ENCODE results near the gene MXRA7.
A peak's percentile ranks its signal among the peaks of the same experiment; 100 is the strongest.
"Not testable (repeated sequence)": the region's sequence is repeated elsewhere in the genome, so short reads cannot be mapped to it uniquely, and the experiment has no call there.

MXRA7 gene

GRCh38 chr17:76640550-76641380 is 70.0 kb downstream of the MXRA7 start:
- DNase-seq: no peak

- no peak for DNase-seq
Observed at GRCh38 chr17:76638263-76638662, 72.5 kb downstream of the MXRA7 start.

DNA sequence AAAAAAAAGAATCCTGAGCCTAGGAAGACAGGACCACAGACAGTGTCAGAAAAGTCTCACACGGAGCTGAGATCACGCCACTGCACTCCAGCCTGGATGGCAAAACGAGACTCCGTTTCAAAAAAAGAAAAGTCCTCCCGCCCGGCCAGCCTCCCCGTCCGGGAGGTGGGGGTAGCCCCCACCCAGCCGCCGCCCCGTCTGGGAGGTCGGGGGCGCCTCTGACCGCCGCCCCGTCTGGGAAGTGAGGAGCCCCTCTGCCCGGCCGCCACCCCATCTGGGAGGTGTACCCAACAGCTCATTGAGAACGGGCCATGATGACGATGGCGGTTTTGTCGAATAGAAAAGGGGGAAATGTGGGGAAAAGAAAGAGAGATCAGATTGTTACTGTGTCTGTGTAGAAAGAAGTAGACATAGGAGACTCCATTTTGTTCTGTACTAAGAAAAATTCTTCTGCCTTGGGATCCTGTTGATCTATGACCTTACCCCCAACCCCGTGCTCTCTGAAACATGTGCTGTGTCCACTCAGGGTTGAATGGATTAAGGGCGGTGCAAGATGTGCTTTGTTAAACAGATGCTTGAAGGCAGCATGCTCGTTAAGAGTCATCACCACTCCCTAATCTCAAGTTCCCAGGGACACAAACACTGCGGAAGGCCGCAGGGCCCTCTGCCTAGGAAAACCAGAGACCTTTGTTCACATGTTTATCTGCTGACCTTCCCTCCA is 74.1 kb downstream of the MXRA7 start:
- DNase-seq: not testable (repeated sequence)

GRCh38 chr17:76635659-76636360 is 75.0 kb downstream of the MXRA7 start:
- DNase-seq: no peak

- no peak for DNase-seq
Observed at GRCh38 chr17:76635039-76635438, 75.7 kb downstream of the MXRA7 start.

GRCh38 chr17:76633628-76634328 is 77.0 kb downstream of the MXRA7 start:
- no peak for DNase-seq

DNA sequence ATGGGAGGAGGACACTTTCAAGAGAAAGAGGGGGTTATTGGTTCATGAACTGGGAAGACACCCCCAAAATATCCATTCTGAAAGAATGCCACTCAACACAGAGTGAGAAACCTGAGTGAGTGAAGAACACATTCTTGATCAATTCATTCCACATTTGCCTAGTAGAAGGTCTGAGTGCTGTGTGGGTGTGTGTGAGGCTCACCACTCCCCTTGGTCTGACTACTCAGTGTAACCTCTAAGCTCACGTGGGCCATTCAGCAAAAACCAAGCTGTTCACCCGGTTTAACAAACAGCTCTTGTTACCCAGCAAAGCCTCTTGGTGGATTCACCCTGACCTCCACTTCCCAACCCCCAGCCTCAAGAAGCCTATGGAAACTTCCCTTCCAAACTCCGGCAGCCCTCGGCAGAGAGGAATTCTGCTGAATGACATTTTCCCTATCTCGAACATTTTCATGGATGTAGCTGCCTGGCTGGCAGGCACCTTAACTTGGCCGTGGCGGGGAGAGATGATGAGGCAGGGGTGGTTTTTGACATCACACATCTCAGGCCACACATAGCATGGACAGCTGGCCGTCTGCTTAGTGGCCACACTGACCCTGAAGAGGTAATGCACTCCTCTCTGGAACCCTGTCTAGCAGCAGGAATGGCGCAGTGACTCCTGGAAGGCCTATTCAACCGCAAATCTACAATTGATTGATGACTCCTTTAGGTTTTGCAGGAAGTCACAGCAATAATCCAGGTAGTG is 78.8 kb downstream of the MXRA7 start:
- DNase-seq: peak; percentile 25

- DNase-seq: no peak
Observed at GRCh38 chr17:76630151-76630550, 80.6 kb downstream of the MXRA7 start.

All from eye (tissue), 1 donor.